Kasumi-1 (cell line): ENCODE results near the gene ELOB.
A peak's percentile ranks its signal among the peaks of the same experiment; 100 is the strongest.

ENCODE experiments used
- DNase-seq, 2 experiments: peaks; one replicate each; lab custom pipeline; 2025; lab: John Stamatoyannopoulos, UW

Gene ELOB

DNA sequence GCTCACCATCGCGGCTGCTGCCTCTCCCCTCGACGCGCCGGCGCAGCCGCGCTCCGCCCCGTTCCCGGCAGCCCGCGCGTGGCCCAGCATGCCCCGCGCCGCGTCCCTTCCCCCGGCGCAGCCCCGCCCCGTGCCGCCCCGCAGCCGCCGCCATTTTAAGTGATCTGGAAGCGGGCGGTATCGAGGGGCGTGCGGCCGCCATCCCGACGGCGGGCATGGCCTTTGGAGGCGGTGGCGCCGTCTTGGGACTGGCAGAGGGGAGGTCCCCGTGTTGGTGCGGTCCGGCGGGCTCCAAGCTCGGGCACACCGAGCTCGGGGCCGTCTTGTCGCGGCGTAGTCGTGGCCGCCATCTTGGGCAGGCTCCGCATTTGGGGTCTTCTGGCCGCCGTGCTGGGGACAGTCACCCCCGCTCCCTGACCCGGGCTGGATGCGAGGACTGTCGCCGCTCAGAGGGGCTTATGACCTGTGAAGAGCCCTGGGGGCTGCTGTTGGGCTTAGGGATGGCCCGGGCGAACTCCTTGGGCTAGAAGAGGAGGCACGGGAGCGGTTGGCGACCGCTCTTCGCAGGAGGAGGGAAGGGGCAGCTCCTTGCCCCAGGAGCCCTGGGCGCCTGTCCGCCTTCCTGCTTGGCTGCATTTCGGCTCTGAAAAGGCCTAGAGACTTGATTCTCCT, at the start of gene ELOB:
Gene ELOB, minus strand, starts transcription at position 50 of the 672 bp plus-strand sequence. Its CDS starts 41 bp downstream, at position 9.
- DNase-seq: peak; percentile 30 to 49

- DNase-seq: no peak
Measured at GRCh38 chr16:2825906-2826305, 48.8 kb upstream of the ELOB start.

- DNase-seq: no peak
Measured at GRCh38 chr16:2825049-2825742, 48.1 kb upstream of the ELOB start.

DNA sequence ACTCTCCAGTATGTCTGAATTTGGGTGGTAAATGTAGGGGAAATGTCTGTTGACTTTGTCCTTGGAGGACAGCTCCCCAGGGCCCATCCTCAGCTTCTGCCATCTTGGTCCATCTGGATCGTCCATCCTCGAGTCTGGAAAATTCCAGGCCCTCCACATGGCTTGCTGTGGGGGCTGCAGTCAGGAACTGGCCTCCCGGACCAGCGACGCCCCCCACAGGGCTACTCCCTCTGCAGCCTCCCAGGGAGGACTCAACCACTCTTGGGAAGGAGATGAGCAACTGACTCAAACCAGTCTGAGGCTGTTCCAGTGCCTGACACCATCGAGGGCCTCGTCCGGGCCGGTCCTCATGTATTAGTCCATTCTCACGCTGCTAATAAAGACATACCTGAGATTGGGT, 47.5 kb upstream of the ELOB start:
- DNase-seq: no peak

DNA sequence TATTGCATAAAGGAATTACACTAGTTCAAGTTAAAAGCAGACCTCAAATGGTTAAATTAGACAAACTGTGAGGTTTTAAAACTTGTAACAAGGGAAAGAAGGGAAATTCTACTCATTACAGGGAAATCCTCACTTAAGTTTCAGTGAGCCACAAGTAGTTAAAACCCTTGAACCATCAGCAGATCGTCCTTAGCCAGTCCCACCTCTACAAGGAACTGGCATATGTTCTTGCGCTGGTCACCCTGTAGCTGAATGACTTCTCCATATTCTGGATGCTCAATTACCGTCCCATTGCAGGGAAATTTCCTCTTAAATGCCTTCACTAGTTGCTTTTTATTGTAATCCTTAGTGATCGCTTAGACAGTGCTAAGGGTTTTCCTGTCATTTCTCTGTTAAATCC, 45.4 kb upstream of the ELOB start:
- no peak for DNase-seq

GRCh38 chr16:2822158-2822495, 45.0 kb upstream of the ELOB start:
- no peak for DNase-seq

GRCh38 chr16:2821487-2822157, 44.5 kb upstream of the ELOB start:
- no peak for DNase-seq

GRCh38 chr16:2820836-2821486, 43.9 kb upstream of the ELOB start:
- DNase-seq: no peak

DNA sequence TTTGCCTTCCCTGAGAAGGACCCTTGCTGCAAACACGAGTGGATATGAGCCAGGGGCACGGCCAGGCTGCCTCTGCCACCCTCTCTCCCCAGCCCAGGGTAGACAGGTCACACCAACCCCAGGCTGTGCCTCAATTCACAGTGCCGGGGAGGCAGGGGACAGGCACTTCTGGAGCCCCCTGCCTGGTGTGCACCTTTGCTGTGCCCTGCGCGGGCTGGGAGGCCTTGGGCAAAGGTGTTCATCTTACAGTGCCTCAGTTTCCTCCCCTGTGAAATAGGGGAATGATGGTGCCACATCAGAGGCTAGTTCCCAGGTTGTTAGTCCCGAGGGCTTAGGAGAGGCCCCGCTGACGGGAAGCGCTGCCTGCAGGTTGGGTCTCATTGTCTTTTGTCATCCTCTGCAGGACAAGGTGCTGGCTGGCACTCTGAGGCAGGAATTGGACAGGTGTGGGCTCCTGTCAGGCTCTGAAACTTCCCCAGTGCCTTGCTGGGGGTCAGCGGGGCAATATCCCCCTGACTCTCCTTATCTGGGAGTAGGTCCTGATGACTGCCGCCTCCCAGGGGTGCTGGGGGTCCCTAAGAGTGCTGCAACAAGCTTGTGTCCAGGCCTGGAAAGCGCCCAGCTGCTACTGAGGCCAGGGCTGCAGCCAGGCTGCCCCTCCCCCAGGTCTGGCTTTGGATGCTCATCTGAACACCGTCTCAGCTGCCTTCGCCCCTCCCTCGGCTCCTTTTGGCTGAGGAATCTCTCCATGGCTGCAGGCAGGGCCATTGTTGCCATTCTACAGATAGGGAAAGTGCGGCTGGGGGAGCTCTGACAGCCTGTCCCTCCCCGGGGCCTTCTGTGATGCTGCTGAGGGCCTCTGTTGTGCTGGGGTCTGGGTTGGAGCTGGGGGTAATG, 43.1 kb upstream of the ELOB start:
- no peak for DNase-seq

DNA sequence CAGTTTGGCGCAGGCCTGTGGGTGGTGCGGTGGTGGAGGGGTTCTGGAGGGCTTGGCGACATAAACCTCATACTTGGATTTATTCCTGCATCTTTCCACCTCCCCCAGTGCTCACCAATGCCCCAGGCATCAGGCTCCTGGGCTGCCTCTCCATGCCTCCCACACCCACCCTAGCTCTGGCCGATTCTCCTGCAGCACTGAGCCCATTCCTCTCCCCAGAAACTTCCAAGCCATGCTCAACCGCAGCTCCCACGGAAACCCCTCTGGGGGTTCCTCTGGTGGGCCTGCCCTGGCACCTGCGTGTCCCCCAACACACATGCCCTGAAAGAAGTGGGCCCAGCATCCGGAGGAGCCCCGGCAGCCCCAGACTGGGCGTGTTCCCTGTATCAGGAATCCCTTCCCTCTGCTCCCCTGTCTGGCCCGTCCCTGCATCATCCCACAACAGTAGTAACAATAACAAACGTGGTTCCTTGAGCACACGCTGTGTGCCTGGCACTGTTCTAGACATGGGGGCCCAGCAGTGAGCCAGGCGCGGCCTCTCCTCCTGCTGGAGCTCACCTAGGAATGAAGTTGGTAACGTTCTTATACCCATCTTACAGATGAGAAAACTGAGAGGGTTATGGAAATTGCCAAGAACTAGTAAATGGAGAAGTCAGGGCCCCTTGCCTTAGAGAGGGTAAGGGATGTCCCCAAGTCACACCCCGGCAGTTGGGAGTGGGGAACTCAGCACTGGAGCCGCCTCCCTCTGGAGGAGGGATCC, 42.3 kb upstream of the ELOB start:
- DNase-seq: no peak

- no peak for DNase-seq
Measured at GRCh38 chr16:2818272-2818876, 41.3 kb upstream of the ELOB start.

GRCh38 chr16:2817340-2818271, 40.5 kb upstream of the ELOB start:
- no peak for DNase-seq

DNA sequence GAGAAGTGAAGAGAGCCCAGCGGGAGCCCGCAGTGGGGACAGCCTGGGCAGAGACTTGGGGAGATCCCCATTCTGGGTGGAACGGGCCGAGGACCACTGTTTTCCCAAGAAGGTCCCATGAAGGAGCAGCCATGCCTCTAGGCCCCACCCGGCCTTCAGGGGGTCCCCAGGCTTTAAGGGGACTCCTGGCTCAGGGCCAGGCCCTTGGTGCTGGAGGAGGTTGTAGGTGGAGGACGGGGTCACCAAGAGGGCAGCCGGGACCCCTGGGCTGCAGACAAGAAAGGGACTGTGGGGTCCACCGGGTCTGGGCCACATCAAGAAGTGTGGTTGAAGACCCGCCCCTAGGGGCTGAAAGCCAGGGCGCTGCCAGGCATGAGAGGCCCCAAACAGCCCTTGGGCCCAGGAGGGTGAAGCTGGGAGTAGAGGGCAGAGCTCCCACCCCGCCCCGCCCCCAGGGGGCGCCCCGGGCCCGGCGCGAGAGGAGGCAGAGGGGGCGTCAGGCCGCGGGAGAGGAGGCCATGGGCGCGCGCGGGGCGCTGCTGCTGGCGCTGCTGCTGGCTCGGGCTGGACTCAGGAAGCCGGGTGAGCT, 39.8 kb upstream of the ELOB start, which contains the start of gene PRSS21:
Gene PRSS21, plus strand, starts transcription at position 487 of the 589 bp plus-strand sequence. Its CDS starts 32 bp downstream, at position 519.
- DNase-seq: peak; percentile 27 to 37

- DNase-seq: no peak
Measured at GRCh38 chr16:2815299-2815771, 38.3 kb upstream of the ELOB start.

GRCh38 chr16:2814551-2815298, 37.6 kb upstream of the ELOB start:
- DNase-seq: no peak

DNA sequence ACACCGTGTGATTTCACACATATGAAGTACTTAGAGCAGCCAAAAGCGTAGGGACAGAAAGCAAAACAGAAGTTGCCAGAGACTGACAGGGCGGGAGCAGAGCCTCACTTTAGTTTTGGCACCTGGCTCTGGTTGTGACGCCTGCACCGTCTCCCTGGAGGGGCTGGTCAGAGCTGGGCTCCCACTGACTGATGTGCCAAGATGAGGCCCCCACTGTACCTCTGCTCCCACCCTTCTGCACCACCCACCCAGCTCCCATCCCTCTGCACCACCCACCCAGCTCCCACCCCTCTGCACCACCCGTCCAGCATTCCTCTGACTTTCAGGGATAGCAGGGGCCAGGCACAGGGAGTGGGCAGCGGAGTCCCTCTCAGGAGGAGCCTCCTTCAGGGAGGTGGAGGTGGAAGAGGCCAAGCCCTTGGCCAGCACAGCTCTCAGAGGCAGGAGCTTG, 36.7 kb upstream of the ELOB start:
- no peak for DNase-seq

- no peak for DNase-seq
Measured at GRCh38 chr16:2811703-2812471, 34.8 kb upstream of the ELOB start.
